Activated T-helper 1 cell treated with Interleukin-2 at 50 U/mL for 16 hours (primary cell): Measurements from ENCODE around the gene MAD1L1.

Experiments
- DNase-seq: peaks from one replicate; pipeline ENCODE4 v3.0.0-alpha.2; 2020; ENCODE audit warnings: low read depth

MAD1L1 gene

DNA sequence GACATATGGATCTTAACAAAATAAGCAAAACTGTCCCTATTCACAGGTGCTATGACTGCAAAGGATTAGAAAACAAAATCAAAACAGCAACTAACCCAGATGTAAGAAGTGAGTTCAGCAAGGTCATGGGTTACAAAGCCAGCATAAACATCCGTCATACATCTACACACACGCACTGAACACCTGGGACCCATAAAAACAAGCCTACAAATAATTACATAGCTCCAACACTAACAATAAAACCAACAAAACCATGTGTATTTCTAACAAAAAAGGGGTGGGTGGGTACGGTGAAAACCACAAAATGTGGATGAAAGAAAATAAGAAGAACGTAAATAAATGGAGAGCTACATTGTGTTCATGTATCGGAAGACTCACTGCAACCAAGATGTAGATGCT is 305.8 kb downstream of the MAD1L1 start:
- DNase-seq: no peak

GRCh38 chr7:1925973-1926907 is 306.5 kb downstream of the MAD1L1 start:
- no peak for DNase-seq

DNA sequence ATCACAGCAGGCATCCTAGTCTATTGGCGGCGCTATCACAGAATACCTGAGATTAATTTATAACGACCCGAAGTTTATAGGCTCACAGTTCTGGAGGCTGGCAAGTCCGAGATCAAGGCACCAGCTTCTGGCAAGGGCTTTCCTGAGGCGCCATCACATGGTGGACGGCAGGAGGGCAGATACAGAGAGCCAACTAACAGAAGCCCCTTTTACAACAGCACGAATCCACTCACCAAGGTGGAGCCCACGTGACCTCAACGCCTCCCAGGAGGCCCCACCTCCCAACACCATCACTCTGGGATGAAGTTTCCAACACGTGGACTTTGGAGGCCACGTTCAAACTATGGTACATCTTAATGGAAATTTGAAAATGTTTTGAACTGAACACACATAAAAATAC is 307.4 kb downstream of the MAD1L1 start:
- no peak for DNase-seq

DNA sequence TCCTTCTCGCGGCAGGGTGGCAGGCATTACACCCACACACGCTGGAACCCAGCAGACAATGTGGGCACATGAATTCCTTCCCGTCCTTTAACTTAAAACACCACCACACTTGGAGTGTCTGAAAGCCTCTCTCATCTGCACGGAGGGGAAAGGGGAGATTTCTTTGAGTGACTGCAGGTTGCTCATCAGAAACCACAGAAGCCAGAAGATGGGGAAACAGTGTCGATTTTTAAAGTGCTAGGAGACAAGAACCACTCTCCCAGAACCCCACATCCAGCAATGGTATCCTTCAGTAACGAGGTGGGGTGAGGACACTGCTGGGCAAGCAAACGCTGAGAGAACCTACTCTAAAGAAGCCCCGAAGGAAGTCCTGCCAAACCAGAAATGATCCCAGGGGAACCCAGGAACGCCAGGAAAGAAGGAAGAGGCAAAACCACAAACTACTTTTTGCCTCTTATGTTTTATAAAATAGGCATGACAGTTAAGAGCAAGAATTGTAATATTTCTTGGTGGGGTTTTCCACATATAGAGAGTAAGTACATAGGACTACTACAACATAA is 308.4 kb downstream of the MAD1L1 start:
- DNase-seq: no peak

DNA sequence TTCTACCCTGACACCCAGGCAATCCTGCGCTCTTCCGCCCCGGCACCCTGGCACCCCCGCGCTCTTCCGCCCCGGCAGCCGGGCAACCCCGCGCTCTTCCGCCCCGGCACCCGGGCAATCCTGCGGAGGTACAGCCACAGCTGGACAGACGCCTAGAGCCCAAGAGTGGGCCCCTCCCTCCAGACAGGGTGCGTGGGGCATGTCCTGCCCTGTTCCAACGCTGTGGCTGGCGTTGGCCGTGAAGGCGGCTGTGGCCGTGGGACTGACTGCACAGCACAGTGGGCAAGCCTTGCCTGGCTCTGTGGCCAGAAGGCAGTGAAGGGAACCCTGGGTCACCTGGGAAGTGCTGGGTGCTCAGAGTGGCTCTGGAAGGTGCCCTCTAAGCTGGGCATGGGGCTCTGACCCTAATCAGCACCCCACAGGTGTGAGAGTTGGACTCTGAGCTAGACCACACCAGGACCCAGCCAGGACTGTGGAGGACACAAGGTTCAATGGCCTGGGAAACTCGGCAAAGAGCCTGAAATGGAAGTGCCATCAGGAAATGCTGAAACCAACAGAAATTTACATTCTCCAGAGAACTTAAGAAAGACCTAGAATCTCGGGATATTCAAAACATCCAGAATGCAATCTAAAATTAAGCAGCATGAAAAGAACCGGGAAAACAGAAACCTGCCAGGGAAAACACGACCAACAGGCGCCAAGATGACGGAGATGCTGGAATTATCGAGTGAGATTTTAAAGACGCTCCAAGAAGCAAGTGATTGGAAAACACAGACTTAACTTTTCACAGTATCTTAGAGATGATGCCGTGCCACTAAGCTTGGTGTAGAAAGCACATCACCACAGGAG is 309.1 kb downstream of the MAD1L1 start:
- no peak for DNase-seq

DNA sequence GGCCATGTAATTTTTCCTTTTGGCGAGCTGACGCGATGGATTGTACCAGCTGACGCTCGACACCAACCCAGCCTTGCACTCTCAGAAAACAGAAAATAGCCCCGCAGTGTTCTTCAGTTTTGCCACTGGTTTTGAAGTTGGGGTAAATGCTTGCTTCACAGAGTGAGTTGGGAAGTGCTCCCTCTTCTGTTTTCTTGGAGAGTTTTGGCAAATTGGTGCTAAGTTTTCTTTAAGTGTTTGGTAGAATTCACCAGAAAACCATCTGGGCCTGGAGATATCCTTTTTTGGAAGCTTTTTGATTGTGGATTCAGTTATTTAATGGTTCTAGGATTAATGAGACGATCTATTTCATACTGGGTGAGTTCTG is 309.9 kb downstream of the MAD1L1 start:
- DNase-seq: no peak

GRCh38 chr7:1922071-1922869 is 310.5 kb downstream of the MAD1L1 start:
- no peak for DNase-seq

- no peak for DNase-seq
These were observed 311.9 kb downstream of the MAD1L1 start for GRCh38 chr7:1920881-1921280.

DNA sequence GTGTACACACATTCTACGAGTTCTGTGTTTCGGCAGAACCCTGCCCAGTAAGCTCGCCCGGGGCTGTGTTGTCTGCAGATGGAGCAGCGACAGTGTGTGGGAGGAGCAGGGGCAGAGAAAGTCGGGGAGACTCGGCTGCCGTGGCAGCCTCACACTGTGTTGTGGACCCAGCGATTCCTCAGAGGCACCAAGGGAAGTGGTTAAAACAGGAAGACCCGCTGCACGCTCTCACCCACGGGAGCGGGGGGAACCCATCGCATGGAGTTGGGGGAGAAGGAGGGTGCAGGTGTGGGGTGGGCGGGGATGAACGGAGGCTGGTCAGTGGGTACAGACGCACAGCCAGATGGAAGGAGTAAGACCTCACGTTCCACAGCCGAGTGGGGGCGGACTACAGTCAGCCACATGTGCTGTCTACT is 312.5 kb downstream of the MAD1L1 start:
- peak; percentile 27 for DNase-seq

DNA sequence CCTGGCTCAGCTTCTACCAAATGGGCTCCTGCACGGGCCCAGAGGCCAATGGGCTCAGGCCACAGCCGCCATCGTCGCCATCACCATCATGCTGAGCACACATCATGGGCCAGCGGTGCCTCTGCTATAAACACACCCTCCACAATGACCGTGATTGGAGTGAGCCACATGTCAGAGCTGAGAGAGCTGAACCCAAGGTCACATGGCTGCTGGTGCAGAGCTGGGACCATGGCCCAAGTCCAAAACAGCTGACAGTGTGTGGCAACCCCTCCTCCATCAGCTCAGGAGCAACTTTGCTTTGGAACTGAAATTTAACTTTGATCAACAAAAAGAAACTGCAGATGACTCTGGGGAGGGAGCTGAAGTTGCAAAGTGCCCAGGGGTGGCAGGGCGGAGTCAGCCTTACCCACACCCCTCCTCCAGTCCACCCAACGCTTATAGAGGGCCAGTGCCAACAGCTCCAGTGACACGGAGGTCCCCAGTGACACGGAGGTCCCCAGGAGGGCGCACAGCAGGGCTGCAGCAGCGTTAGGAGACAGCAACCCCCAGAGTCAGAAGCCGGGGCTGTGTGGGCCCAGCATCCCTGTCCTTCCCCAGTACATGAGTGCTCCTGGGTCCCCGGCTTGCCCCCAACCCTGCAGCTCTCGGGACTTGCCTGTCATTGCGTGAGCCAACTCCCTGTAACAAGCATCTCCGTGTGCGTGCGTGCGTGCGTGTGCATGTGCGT is 313.0 kb downstream of the MAD1L1 start:
- DNase-seq: no peak

- no peak for DNase-seq
These were observed 313.7 kb downstream of the MAD1L1 start for GRCh38 chr7:1918881-1919525.

GRCh38 chr7:1918063-1918645 is 314.6 kb downstream of the MAD1L1 start:
- DNase-seq: no peak

- no peak for DNase-seq
These were observed 315.3 kb downstream of the MAD1L1 start for GRCh38 chr7:1917221-1918062.

- no peak for DNase-seq
These were observed 316.2 kb downstream of the MAD1L1 start for GRCh38 chr7:1916601-1916970.

DNA sequence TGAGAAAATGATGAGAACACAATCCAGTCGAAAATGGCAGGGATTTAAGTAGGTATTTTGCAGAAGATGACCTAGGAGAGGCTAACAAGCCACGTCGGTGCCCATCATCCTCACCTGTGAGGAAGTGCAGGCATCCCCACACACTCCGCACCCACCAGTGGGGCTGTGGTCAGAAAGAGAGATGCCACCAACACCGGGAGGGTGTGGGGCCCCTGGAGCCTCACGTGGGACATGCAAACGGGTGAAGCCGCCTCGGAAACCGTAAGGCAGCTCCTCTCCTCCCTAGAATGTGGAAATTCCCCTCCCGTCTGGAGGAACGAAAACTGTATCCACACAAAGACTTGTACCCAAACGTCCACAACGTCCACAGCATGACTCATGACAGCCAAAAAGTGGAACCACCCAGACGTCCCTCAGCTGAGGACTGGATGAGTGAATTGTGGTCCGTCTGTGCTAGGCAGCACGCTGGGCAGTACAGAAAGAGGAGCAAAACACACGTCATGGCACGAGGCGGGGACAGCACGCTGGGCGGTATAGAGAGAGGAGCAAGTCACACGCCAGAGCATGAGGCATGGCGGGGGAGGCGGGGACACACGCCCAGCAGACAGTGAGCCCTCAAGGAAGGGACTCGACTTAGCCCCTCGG is 316.7 kb downstream of the MAD1L1 start:
- no peak for DNase-seq

- DNase-seq: no peak
These were observed 317.4 kb downstream of the MAD1L1 start for GRCh38 chr7:1915326-1915725.

DNA sequence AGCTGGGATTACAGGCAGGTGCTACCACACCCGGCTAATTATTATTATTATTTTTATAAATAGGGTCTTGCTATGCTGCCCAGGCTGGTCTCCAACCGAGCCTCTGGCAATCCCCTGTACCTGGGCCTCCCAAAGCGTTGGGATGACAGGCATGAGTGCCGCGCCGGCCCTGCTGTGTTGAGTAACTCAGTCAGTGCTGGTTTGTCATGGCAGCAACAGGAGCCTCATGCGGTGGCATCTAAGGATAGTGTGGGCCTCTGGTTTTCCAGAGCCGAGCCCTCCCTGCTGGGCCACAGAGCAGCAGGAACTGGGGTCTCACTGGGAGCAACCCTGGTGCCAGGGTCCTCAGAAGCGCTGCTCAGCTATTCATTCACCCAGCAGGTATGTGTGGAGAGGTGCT is 318.0 kb downstream of the MAD1L1 start:
- DNase-seq: no peak

- no peak for DNase-seq
These were observed 318.4 kb downstream of the MAD1L1 start for GRCh38 chr7:1914321-1914720.
